IPS-11a (cell line): Measurements from ENCODE around the gene NTM.

Source experiments
- H3K4me3 ChIP-seq: one replicate; pipeline ENCODE4 v1.5.1; 2013; ENCODE audit warnings: low read depth, low read length, control low read depth

NTM gene

GRCh38 chr11:131875611-131876010, 505.2 kb downstream of the NTM start:
- no peak overlapping the region for H3K4me3 ChIP-seq

DNA sequence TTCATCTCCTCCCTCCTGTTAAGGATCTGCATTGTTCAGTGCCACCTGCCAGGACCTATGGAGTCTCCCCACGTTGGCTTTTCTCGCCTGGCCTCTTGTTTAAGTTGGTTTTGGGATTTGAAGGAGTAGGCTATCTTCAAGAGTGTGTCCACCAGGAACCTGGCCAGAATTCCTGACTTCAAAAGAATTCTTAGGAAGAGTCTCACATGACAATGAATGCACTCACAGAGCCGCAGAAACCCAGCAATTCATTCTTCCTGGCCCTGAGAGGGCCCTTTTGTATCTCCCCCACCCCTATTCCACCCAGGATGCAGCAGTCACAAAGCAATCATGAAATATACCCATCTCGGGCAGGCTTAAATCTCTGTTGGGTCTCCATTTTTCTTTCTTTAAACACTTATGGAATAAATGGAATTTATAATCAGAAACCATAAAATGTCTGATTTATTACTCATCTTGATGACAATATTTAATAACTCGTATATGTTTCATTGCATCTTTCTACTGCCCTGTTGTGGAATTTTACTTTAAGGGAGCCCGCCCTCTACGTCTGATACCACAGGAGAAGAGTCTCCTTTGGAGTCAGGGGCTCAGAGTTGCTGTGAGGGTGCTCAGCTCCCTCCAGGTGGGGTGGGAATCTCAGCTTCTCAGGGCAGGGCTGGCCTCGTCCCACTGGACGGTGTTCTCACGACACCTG, 507.0 kb downstream of the NTM start:
- H3K4me3 ChIP-seq: no peak overlapping the region

DNA sequence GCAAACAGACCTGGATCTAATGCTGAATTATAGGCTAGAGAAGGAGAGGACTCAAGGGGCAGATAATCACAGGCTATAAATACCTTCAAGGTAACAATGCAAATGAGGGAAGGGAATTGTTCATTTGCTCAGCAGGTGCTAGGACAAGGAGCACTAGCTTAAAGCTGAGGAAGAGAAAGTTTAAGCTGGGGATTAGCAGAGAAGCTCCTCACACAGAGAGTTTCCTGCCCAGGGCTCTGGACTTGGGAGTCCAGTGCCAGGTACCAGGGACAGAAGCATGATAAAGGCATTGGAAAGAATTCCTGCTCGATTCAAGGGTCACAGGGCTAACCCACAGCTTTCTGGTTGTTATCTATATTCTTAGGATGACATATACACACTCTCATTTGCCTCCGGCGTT, 509.9 kb downstream of the NTM start:
- no peak overlapping the region for H3K4me3 ChIP-seq

- H3K4me3 ChIP-seq: no peak overlapping the region
Observed at GRCh38 chr11:131880976-131881375, 510.6 kb downstream of the NTM start.

DNA sequence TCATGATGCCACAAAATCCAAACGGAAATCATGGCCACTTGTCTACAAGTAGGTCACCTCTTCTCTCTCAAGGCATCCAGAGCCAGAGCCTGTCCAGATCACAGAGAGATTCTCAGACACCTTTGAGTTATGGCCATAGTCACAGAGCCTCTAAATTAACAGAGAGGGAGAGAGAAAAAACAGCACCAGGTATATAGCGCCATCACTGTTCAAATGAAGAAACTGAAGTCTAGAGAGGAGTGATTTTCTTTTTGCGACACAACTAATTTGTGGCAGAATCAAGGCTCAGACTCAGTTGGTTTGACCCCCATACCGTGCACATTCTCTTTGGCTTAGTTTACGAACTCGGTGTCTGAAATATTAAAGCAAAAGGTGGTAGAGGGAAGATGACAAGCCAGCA, 512.9 kb downstream of the NTM start:
- no peak overlapping the region for H3K4me3 ChIP-seq

DNA sequence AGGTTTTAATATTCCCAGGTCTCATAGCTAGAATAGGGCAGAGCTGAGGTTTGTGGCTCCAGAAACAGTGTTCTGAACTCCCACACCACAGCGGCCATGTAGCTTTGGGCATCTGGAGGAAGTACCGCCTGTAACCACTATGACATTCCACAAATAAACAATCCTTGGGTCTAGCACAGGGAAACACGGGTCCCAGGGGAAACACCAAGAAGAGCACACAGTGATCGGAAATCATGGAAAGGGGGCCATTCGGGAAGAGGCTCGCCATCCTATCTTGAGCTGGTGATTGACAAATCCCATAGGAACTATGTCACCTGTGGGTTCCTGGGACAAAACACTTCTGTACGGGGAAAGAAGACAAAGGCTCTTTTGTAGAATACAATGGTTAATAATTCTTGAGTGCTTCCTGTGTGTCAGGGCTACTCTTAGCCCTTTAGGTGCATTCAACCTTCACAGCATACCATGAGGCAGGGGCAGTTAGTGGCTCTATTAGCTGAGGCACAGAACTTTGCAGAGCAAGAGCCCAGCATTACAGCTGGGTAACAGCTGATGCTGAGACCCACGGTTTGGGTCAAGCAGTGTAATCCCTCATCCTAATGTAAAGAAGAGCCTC, 514.2 kb downstream of the NTM start:
- H3K4me3 ChIP-seq: no peak overlapping the region

DNA sequence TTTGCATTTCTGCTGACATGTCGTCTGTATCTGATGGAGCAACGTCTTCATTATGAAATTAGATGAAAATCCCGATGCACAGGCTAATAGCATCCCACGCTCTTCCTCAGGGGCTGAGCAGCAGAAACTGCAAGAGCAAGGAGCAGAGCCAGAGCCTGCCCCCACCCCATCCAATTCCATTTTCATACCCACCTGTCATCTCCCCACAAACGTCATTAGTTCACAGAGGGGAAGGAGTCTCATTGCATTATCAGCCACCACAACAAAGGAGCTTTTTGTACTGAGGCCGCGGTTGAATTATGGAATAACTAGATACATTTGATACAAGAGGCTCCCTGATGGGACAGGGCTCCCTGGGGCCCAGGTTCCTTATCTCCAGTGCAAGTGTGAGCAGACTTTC, 515.0 kb downstream of the NTM start:
- H3K4me3 ChIP-seq: no peak overlapping the region

GRCh38 chr11:131886201-131886600, 515.8 kb downstream of the NTM start:
- H3K4me3 ChIP-seq: no peak overlapping the region

DNA sequence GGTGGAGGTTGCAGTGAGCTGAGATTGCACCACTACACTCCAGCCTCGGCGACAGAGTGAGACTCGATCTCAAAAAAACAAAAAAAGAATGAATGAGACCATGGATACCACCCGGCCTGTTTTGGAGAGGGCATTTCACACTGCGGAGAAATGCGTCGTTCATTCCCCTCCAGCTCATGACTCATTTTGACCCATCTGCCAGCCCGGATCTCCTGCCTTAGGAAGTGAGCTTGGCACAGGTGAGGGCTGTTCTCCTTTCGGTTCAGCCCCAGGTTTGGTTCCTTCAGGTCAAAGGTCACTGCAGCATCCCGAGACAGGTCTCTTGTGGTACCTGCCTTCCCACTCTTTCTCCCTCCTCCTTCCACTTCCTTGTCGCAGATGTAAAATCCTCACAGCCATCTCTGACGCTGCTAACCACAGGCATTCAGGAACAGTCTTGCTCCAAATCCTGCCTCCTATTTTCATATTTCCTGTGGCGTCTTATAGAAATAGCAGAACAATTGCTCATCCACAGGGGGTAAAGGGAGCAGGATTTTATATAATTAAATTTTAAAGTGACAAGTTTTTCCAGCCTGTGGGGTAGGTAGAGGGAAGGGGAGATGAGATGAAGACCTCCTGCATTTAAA, 517.9 kb downstream of the NTM start:
- H3K4me3 ChIP-seq: no peak overlapping the region

DNA sequence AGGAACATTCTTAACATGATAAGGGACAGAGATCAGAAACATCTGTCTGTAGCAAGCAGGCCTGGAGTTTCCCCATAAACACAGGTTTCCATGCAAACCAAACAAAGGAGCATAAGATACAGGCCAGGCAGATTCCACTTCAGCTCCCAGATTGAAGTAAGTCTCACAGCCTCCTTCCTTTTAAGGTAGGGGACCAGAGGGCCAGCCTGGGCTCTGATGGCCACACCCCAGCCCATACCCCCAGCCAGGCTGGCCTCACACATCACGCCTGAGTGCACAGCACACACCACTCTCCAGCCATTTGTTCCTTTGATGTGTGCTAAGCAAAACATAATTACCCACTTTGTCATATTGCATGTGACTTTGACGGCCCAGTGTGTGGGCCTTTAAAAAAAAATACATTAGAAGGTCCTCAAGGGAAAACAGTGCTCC, 518.7 kb downstream of the NTM start:
- no peak overlapping the region for H3K4me3 ChIP-seq

DNA sequence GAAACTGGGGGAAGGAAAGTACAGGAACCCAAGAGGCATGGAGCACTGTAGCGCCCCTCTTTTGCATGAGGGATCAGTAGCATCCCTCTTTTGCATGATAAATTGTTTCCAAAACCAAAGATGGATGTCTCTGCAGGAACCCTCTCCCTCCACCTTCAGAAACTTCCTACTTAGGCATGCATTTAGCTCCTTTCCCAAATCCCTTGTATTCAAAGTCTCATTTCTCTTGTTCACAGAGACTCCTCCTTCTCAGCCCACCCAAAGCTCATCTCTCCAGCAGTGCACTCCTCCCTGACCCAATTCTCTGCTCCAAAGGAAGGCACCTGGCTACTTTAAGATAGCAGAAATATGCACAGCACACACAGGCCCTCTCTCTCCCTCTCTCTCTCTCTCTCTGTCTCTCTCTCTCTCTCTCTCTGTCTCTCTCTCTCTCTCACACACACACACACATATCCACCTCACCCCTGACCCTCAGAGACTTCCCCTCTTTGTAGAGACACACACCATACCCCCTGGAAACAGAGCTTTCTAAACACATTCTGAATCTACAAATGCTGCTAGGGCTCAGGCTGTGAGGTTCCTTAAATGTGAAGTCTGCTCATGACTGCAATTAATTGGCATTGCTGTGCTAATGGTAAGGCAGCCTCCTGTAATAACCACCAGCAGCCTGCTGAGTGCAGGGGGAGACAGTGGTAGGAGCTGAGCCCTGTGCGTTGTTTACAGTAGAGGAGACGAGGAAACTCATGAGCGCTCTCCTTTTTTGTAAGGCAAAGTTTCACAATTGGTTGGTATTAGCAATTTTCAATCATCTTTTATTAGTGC, 519.6 kb downstream of the NTM start:
- no peak overlapping the region for H3K4me3 ChIP-seq

- H3K4me3 ChIP-seq: no peak overlapping the region
Observed at GRCh38 chr11:131893103-131893890, 522.9 kb downstream of the NTM start.

DNA sequence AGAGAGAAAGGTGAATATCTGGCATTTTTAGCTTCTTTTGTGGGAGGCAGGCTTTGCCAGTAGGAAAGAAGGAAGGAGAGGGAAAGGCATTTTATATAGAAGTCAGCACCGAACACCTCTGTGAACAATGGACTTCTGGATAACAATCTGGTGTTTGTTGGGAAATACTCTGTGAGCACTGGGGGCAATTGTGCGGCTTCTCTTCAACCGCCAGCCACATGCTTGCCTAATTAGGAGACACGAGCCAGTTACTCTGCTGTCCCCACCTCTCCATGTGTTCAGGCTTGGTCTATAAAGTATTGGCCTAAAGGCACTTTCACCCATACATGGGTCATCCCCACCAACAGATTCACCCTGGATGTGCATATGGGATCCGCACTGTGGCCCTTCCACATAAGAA, 523.6 kb downstream of the NTM start:
- H3K4me3 ChIP-seq: no peak overlapping the region

DNA sequence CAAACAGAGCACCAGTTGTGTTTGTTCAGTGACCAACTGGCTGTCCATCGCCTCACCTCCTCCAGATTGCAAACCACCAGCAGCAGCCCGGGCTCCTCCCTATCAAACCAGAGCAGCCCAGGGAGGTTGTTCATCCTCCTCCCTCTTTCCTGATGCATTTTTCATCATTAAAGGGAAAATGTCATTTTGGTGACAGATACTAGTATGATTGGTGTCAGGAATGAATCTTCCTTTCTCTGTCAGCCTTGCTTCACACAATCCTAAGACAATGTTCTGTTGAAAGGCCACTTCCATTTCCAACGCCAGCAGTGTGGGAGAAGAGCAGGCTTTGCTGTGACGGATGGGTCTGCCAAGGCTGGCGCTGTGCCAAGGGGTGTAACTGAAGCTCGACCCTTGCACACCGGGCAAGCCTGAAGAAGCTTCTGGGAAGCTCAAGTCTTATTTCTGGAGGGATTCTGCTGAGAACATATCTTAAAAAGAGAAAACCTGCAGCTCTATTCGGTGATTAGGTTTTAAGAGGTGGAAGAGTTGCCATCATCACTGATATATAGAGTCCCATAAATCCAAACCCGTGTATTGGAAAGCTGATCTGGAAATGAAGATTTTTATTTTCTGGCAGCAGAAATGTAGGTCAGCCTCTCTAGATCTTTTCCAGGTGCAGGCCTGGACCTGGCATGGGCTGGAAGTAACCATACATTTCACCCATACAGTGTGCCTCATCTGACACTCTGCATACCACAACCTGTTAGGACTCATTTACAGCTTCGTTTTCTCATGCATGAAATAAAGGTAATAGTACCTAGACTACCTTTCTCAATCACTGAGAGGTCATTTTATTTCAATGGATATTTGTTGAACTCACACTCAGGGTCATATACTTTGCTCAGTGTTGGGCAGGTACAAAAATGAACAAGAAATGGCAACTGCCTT, 524.5 kb downstream of the NTM start:
- no peak overlapping the region for H3K4me3 ChIP-seq

GRCh38 chr11:131895865-131896264, 525.5 kb downstream of the NTM start:
- H3K4me3 ChIP-seq: no peak overlapping the region

GRCh38 chr11:131896978-131897615, 526.7 kb downstream of the NTM start:
- no peak overlapping the region for H3K4me3 ChIP-seq

DNA sequence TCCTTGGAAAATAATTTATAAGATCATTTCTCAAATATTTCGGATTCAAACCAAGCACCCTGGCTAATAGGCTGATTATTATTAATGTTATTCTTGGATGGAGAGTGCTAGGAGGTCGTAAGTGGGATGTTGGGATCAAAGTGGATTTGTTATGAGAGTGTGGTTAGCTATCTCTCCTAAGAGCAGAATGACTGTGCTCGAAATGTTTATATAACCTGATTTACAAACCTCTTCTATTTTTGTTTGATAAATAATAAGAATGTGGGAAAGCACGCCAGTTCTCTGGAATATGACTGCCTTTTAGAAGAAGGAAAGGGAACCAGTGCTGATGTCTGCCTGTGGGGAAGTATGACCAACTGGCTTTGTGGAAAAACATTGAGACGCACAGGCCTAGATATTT, 527.5 kb downstream of the NTM start:
- H3K4me3 ChIP-seq: no peak overlapping the region

DNA sequence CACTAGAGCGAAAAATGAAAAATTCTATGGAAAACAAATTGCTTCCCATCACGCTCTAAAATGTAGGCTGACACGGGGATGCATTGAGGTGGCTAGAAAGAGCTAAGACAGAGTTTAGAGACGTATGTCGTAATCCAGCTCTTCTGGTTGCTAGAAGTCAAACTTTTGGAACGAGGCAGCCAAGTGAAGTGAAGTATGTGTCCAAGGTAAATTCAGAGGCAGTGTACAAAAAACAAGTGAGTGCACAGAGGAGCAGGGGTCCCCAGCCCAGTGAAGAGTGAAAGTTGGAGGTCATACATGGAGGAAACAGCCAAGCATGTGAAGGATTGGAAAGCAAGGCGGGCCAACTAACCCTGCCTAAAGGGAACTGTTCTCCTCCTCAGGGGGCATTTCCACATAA, 528.5 kb downstream of the NTM start:
- no peak overlapping the region for H3K4me3 ChIP-seq

- H3K4me3 ChIP-seq: no peak overlapping the region
Observed at GRCh38 chr11:131899950-131900580, 529.6 kb downstream of the NTM start.
